HCT116 (cell line): ENCODE results near the gene SRSF5. TPM values are rescaled to one million over a fixed set of nuclear protein-coding genes. Genes with fewer than 3 reads are reported as not detected.

Experiments used
- ATAC-seq: fragments of 200-7000 bp; cut with Tn5 transposase; 2 replicates; pipeline ENCODE4 v1.9.1; 2020; ENCODE audit warnings: mild to moderate bottlenecking, moderate library complexity
- BruUV-seq: library from RNA; stranded (reverse); fragments of 400-500 nt; replicated peaks from 2 replicates; lab custom pipeline; 2021; lab: Mats Ljungman, UMichigan
- CTCF ChIA-PET: fragments of 300-600 bp; sonication (Branson Sonifier 250); formaldehyde crosslinking; loops from one replicate; lab custom pipeline; 2021; ENCODE audit warnings: antibody characterized with exemption; lab: Charles Lee
- POLR2A ChIA-PET: fragments of 300-600, 350-600 bp; sonication (Branson Sonifier 250); formaldehyde crosslinking; loops from one replicate; lab custom pipeline; 2021; ENCODE audit warnings: antibody characterized with exemption; lab: Charles Lee
- RAD21 ChIA-PET, 2 experiments: fragments of 300-600 bp; sonication (Branson Sonifier 250); formaldehyde crosslinking; loops; one replicate each; lab custom pipeline; 2023; ENCODE audit warnings: low total read pairs in 2 of 2; ENCODE audit not compliant: uncharacterized antibody in 2 of 2, unreplicated experiment in 2 of 2, low non-redundant PET in 1 of 2; lab: Charles Lee
- DNase-seq: peaks from one replicate; pipeline ENCODE4 v3.0.0-alpha.2; 2010; ENCODE audit warnings: low read depth, low spot score
- H2AFZ ChIP-seq: fragments of 200-600 bp; shearing (Covaris generic), sonication (generic); 2 replicates; pipeline ENCODE4 v1.6.1; 2017; ENCODE audit warnings: low read depth, mixed run types, mixed read lengths, antibody characterized with exemption, low read length; ENCODE audit not compliant: poor library complexity, severe bottlenecking
- H3K27ac ChIP-seq: 2 replicates; pipeline ENCODE4 v1.5.1; 2012; ENCODE audit warnings: low read depth, low read length
- H3K27me3 ChIP-seq: fragments of 200-600 bp; sonication (generic); 2 replicates; pipeline ENCODE4 v1.6.1; 2016; ENCODE audit warnings: mixed run types, low read length, mixed read lengths; ENCODE audit not compliant: insufficient read depth
- H3K36me3 ChIP-seq, 2 experiments: fragments of 200-500 bp in 1 of 2; fragments of 200-600 bp in 1 of 2; sonication (Bioruptor generic) in 1 of 2; sonication (generic) in 1 of 2; 2 replicates each; pipeline versions ENCODE4 v1.5.1 to v1.6.1; 2014 to 2016; ENCODE audit warnings: low read length in 2 of 2, inconsistent platforms in 1 of 2, mixed read lengths in 1 of 2, mixed run types in 1 of 2; ENCODE audit not compliant: insufficient read depth in 2 of 2, control insufficient read depth in 1 of 2
- H3K4me1 ChIP-seq, 2 experiments: fragments of 200-600 bp in 1 of 2; sonication (generic) in 1 of 2; 2 replicates each; pipeline versions ENCODE4 v1.5.1 to v1.6.1; 2012 to 2017; ENCODE audit warnings: low read length in 2 of 2, inconsistent platforms in 1 of 2, mild to moderate bottlenecking in 1 of 2, mixed read lengths in 1 of 2, mixed run types in 1 of 2, moderate library complexity in 1 of 2; ENCODE audit not compliant: insufficient read depth in 2 of 2, control insufficient read depth in 1 of 2
- H3K4me2 ChIP-seq: fragments of 200-600 bp; sonication (generic); 2 replicates; pipeline ENCODE4 v1.6.1; 2017; ENCODE audit warnings: mixed run types, low read length, mixed read lengths
- H3K4me3 ChIP-seq, 2 experiments: fragments of 200-600 bp in 1 of 2; sonication (generic) in 1 of 2; replicated peaks in 1 of 2; 2 replicates each; pipeline ENCODE4 v1.5.1; 2011 to 2016; ENCODE audit warnings: low read length in 2 of 2, control low read depth in 1 of 2, low read depth in 1 of 2, mild to moderate bottlenecking in 1 of 2, mixed read lengths in 1 of 2, mixed run types in 1 of 2
- H3K79me2 ChIP-seq: fragments of 200-600 bp; sonication (generic); 2 replicates; pipeline ENCODE4 v1.6.1; 2017; ENCODE audit warnings: mild to moderate bottlenecking, mixed run types, low read length, moderate library complexity, mixed read lengths; ENCODE audit not compliant: insufficient read depth
- H3K9ac ChIP-seq: fragments of 200-600 bp; sonication (generic); 2 replicates; pipeline ENCODE4 v1.6.1; 2016; ENCODE audit warnings: low read length, mixed read lengths
- H3K9me2 ChIP-seq: fragments of 200-600 bp; sonication (generic), shearing (Covaris generic); 2 replicates; pipeline ENCODE4 v1.6.1; 2017; ENCODE audit warnings: mixed run types, mild to moderate bottlenecking, moderate library complexity; ENCODE audit not compliant: insufficient read depth
- H3K9me3 ChIP-seq, 2 experiments: fragments of 200-500 bp in 1 of 2; fragments of 200-600 bp in 1 of 2; sonication (Bioruptor generic) in 1 of 2; sonication (generic) in 1 of 2; 2 replicates each; pipeline ENCODE4 v1.6.1; 2014 to 2017; ENCODE audit warnings: low read length in 2 of 2, mixed read lengths in 2 of 2, inconsistent platforms in 1 of 2, low read depth in 1 of 2, mild to moderate bottlenecking in 1 of 2, mixed run types in 1 of 2, moderate library complexity in 1 of 2; ENCODE audit not compliant: control insufficient read depth in 1 of 2, insufficient read depth in 1 of 2
- H4K20me1 ChIP-seq: fragments of 200-600 bp; sonication (generic), shearing (Covaris generic); 2 replicates; pipeline ENCODE4 v1.6.1; 2017; ENCODE audit warnings: mixed run types, mild to moderate bottlenecking, moderate library complexity; ENCODE audit not compliant: insufficient read depth
- CEBPB ChIP-seq: IDR thresholded peaks from 2 replicates; pipeline ENCODE4 v1.6.1; 2012; ENCODE audit warnings: low read depth
- CTCF ChIP-seq, 3 experiments: fragments of 200-600 bp in 1 of 3; sonication (generic) in 1 of 3; IDR thresholded peaks in 2 of 3; conservative IDR thresholded peaks in 1 of 3; 2 replicates each; pipeline ENCODE4 v1.5.1; 2012 to 2017; ENCODE audit warnings: low read depth in 2 of 3, low read length in 2 of 3, antibody characterized with exemption in 1 of 3, borderline replicate concordance in 1 of 3, control low read depth in 1 of 3, mild to moderate bottlenecking in 1 of 3, mixed read lengths in 1 of 3, mixed run types in 1 of 3, moderate library complexity in 1 of 3; ENCODE audit not compliant: insufficient read depth in 1 of 3
- ELF1 ChIP-seq: IDR thresholded peaks from 2 replicates; pipeline ENCODE4 v1.6.1; 2012; ENCODE audit warnings: low read depth, borderline replicate concordance
- EZH2 ChIP-seq: fragments of 200-600 bp; sonication (generic); IDR thresholded peaks from 2 replicates; pipeline ENCODE4 v1.6.1; 2017; ENCODE audit warnings: antibody characterized with exemption, mixed run types
- EZH2phosphoT487 ChIP-seq: fragments of 200-600 bp; IDR thresholded peaks from 2 replicates; pipeline ENCODE4 v1.6.1; 2018; ENCODE audit warnings: antibody characterized with exemption, borderline replicate concordance
- FOSL1 ChIP-seq: IDR thresholded peaks from 2 replicates; pipeline ENCODE4 v1.6.1; 2012; ENCODE audit warnings: low read depth
- JUND ChIP-seq: IDR thresholded peaks from 2 replicates; pipeline ENCODE4 v1.6.1; 2012
- RAD21 ChIP-seq: IDR thresholded peaks from 2 replicates; pipeline ENCODE4 v1.6.1; 2012; ENCODE audit warnings: low read depth, mild to moderate bottlenecking
- SRF ChIP-seq: IDR thresholded peaks from 2 replicates; pipeline ENCODE4 v1.6.1; 2012; ENCODE audit warnings: low read depth
- ZFX ChIP-seq: fragments of 450-650 bp; IDR thresholded peaks from 2 replicates; pipeline ENCODE4 v1.6.1; 2017
- intact Hi-C: fragments of 100-400 bp; cut with micrococcal nuclease; formaldehyde crosslinking; loops from 2 replicates; pipeline ENCODE4 v1.10.0; 2022
- total RNA-seq: library from RNA; stranded (reverse); gene quantifications from one replicate; pipeline ENCODE4 v1.2.1, GENCODE V29; 2021; ENCODE audit not compliant: unreplicated experiment
- TF ChIP-seq, protein P1 (sequence below): IDR thresholded peaks from 2 replicates; pipeline ENCODE4 v1.6.1; 2012; ENCODE audit warnings: low read depth
- TF ChIP-seq, protein P2 (sequence below): IDR thresholded peaks from 2 replicates; pipeline ENCODE4 v1.6.1; 2011; ENCODE audit warnings: mild to moderate bottlenecking, low read length, moderate library complexity; ENCODE audit not compliant: insufficient replicate concordance; ENCODE audit errors: extremely low read depth
- TF ChIP-seq, protein P3 (sequence below): IDR thresholded peaks from 2 replicates; pipeline ENCODE4 v1.6.1; 2012

SRSF5 gene
- total RNA-seq, 1 experiment from 2014 or later = 258 TPM

- no TSS peak for BruUV-seq
- POLR2A ChIA-PET = no interaction called here
Observed at GRCh38 chr14:69752773-69753172, 14.2 kb upstream of the SRSF5 start.

More at GRCh38 chr14:69752773-69753172, 14.2 kb upstream of the SRSF5 start:
- H4K20me1 ChIP-seq = no peaks in the 10 kb centered on the region
- no peak overlapping the region for H2AFZ ChIP-seq
- no peak overlapping the region for H3K4me3 ChIP-seq
- intact Hi-C loops = no loop called here
- ATAC-seq (no peak), DNase-seq (no peak)
- no peaks in the 10 kb centered on the region for H3K4me1 ChIP-seq
- no peaks in the 10 kb centered on the region for H3K9me3 ChIP-seq
- no peaks in the 10 kb centered on the region for H3K9me2 ChIP-seq
- H3K27ac ChIP-seq = no peak overlapping the region
- ChIA-PET RAD21 (no interaction called here), CTCF (no interaction called here)
- H3K9ac ChIP-seq = no peak overlapping the region
- H3K36me3 ChIP-seq = no peaks in the 10 kb centered on the region
- H3K79me2 ChIP-seq = no peaks in the 10 kb centered on the region
- H3K4me2 ChIP-seq = no peak overlapping the region
- TF ChIP-seq EZH2phosphoT487 = no peak
- TF ChIP-seq EZH2 = no peak
- TF ChIP-seq ELF1 = no peak
- no peak for TF ChIP-seq SRF
- TF ChIP-seq, protein P1, sequence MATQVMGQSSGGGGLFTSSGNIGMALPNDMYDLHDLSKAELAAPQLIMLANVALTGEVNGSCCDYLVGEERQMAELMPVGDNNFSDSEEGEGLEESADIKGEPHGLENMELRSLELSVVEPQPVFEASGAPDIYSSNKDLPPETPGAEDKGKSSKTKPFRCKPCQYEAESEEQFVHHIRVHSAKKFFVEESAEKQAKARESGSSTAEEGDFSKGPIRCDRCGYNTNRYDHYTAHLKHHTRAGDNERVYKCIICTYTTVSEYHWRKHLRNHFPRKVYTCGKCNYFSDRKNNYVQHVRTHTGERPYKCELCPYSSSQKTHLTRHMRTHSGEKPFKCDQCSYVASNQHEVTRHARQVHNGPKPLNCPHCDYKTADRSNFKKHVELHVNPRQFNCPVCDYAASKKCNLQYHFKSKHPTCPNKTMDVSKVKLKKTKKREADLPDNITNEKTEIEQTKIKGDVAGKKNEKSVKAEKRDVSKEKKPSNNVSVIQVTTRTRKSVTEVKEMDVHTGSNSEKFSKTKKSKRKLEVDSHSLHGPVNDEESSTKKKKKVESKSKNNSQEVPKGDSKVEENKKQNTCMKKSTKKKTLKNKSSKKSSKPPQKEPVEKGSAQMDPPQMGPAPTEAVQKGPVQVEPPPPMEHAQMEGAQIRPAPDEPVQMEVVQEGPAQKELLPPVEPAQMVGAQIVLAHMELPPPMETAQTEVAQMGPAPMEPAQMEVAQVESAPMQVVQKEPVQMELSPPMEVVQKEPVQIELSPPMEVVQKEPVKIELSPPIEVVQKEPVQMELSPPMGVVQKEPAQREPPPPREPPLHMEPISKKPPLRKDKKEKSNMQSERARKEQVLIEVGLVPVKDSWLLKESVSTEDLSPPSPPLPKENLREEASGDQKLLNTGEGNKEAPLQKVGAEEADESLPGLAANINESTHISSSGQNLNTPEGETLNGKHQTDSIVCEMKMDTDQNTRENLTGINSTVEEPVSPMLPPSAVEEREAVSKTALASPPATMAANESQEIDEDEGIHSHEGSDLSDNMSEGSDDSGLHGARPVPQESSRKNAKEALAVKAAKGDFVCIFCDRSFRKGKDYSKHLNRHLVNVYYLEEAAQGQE = no peak
- TF ChIP-seq, protein P2, sequence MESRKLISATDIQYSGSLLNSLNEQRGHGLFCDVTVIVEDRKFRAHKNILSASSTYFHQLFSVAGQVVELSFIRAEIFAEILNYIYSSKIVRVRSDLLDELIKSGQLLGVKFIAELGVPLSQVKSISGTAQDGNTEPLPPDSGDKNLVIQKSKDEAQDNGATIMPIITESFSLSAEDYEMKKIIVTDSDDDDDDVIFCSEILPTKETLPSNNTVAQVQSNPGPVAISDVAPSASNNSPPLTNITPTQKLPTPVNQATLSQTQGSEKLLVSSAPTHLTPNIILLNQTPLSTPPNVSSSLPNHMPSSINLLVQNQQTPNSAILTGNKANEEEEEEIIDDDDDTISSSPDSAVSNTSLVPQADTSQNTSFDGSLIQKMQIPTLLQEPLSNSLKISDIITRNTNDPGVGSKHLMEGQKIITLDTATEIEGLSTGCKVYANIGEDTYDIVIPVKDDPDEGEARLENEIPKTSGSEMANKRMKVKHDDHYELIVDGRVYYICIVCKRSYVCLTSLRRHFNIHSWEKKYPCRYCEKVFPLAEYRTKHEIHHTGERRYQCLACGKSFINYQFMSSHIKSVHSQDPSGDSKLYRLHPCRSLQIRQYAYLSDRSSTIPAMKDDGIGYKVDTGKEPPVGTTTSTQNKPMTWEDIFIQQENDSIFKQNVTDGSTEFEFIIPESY = no peak
- TF ChIP-seq, protein P3, sequence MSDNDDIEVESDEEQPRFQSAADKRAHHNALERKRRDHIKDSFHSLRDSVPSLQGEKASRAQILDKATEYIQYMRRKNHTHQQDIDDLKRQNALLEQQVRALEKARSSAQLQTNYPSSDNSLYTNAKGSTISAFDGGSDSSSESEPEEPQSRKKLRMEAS = no peak
- TF ChIP-seq JUND = no peak
- TF ChIP-seq CEBPB = no peak
- no peak for TF ChIP-seq RAD21
- no peak for TF ChIP-seq ZFX
- no peak for TF ChIP-seq FOSL1
- TF ChIP-seq CTCF (IDR thresholded peaks at IDR 0.05 in 2 of 3, conservative IDR thresholded peaks at IDR 0.05 in 1 of 3; ENCODE audit: borderline replicate concordance in 1 of 3, insufficient read depth in 1 of 3, low read depth in 2 of 3, low read length in 2 of 3) = no peak
- H3K27me3 ChIP-seq = no peaks in the 10 kb centered on the region
